HG02763 (cell line): ENCODE results near the gene EPHA6.

Experiments
- ATAC-seq: cut with Tn5 transposase; IDR thresholded peaks from one replicate; pipeline ENCODE4 v1.9.1; 2021; ENCODE audit warnings: mild to moderate bottlenecking, moderate library complexity; ENCODE audit not compliant: unreplicated experiment

The EPHA6 gene

DNA sequence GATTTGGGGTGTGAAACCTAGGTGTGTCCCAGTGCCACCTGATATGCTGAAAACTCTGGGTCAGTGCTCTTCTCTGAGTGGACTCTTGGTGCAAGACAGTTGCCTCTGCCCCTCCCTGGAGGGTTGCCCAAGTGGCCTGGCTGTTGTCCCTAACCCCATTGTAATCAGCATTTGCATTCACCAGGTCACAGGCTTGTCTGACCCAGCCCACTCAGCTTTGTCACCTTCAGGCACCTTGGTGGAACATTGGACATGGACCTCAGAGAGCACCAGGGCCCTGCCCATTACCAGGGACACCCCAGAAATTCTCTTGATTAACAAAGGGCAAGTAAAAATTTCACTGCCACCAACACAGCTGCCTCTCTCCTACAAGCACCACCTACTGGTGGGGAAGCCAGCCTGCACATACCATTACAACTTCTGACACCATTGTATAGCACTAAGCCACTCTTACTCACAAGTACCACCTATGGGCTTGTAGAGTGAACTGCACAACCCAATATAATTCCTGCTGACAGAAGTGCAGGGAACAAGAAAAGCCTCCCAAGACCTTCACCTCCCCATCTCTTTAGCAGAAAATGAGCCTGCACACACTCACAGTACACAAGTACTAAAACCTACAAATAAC lies 324.6 kb downstream of the EPHA6 start:
- ATAC-seq = no peak

DNA sequence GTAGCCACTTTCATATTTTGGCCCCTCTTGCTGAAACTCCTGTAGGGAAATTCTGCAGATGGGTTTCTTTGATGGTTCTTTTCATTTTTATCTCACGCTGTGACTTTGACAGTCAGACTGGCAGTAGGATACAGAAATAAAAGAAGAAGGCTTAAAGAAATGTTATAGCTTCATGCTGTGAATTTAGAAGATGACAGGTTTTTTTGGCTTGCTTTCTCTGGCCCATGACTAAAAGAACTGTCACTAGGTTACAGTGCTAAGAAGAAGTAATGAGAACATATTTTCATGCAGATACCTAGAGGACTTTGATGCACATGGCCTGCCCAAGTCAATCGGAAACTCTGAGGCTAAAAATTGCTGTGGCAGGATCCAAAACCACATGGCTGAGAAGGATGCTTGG lies 334.5 kb downstream of the EPHA6 start:
- no peak for ATAC-seq

DNA sequence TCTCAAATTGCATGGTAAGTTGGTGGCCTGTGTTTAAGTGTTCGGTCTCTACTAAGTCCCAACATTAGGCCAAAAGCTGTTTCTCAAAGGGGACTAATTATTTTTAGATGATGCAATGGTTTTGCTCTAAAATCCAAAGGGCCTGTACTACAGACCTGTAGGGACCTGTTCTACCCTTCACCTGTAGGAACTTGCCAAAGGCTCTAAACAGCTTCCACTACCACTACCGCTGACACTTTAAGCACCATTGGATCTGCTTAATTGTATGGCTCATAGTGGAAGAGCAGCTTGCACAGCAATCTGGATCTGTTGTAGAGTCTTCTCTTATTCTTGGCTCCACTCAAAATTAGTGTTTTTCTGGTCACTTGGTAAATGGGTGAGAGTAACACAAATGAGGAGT lies 346.8 kb downstream of the EPHA6 start:
- no peak for ATAC-seq

DNA sequence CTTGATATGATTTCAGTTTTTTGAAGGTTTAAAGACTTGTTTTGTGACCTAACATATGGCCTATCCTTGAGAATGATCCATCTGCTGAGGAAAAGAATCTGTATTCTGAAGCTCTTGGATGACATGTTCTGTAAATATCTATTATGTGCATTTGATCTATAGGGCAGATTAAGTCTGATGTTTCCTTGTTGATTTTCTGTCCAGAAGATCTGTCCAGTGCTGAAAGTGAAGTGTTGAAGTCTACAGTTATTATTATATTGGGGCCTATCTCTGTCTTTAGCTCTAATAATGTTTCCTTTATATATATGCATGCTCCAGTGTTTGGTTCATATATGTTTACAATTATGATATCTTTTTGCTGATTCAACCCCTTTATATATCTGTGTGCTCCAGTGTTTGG lies 362.8 kb downstream of the EPHA6 start:
- ATAC-seq = no peak

GRCh38 chr3:97181704-97182103 lies 367.3 kb downstream of the EPHA6 start:
- ATAC-seq = no peak

DNA sequence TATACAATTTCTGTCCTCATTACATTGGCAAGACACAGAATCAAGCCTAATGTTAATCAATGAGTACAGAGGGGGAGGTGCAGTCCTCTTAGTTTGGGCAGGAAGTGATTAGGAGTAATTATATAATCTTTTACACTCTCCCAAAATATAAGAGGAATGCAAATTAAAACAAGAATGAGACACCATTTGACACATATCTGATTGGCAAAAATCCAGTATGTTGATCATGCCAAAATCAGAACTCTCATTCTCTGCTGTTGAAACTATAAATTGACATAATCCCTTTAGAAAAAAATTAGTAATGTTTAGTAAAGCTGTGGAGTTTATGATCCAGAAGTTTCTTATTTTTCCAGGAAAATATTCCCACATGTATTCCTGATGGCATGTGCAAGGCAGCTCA lies 373.4 kb downstream of the EPHA6 start:
- no peak for ATAC-seq

- no peak for ATAC-seq
Measured at GRCh38 chr3:97189835-97190234, 375.4 kb downstream of the EPHA6 start.

DNA sequence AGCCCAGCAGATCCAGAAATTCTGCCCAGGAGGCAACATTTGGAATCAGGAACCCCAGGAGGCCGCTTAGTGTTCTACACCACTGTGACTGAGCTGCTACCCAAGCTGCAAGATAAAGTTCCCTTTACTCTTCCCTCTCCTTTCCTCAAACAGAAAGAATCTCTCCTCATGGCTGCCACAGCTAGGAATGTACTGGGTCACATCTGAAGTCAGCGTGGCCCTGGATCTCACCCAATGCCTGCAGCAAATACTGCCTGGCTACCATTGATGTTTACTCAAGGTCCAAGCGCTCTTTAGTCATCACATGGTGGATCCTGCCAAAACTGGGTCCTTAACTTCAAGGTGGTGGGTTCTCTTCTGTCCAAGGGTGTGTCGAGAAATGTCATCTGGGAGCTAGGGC lies 382.7 kb downstream of the EPHA6 start:
- ATAC-seq = no peak

DNA sequence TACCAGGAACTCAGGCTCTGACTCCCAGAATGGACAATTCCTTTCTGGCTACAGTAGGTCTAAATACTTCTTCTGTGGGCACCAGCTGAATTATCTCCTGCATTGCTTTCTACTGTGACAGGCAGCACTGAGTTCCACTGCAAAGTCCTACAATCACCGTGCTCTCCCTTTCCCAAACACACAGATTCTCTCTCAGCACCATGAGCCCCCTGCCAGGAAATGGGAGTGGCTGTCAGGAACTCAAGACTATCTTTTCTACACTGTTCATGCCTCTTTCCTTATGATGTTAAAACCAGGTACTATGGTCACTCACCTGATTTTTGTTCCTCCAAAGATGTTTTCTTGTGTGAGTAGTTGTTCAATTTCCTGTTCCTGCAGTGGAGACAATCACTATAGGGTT lies 383.4 kb downstream of the EPHA6 start:
- no peak for ATAC-seq

DNA sequence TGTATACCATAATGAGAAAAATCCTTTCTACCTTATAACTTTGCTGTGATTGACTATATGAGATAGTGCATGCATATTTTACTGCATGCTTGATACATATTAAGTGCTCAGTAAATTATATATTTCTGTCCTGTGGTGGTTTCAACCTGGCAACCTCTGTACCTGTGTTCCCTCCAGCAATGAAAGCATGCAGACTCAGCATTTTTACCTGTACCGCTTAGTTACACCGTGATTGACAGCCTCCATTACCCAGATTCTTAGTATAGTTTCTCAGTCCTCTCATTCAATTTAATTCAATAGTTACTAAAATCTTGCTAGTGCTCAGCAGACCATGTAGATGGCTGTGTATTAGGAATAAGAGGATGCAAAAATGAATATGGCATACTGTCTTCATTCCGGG lies 386.0 kb downstream of the EPHA6 start:
- no peak for ATAC-seq

GRCh38 chr3:97201814-97202213 lies 387.4 kb downstream of the EPHA6 start:
- no peak for ATAC-seq

GRCh38 chr3:97228966-97229365 lies 414.6 kb downstream of the EPHA6 start:
- no peak for ATAC-seq

GRCh38 chr3:97230486-97230885 lies 416.1 kb downstream of the EPHA6 start:
- no peak for ATAC-seq

- ATAC-seq = no peak
Measured at GRCh38 chr3:97232393-97233034, 418.1 kb downstream of the EPHA6 start.

- ATAC-seq = no peak
Measured at GRCh38 chr3:97235179-97235578, 420.8 kb downstream of the EPHA6 start.

DNA sequence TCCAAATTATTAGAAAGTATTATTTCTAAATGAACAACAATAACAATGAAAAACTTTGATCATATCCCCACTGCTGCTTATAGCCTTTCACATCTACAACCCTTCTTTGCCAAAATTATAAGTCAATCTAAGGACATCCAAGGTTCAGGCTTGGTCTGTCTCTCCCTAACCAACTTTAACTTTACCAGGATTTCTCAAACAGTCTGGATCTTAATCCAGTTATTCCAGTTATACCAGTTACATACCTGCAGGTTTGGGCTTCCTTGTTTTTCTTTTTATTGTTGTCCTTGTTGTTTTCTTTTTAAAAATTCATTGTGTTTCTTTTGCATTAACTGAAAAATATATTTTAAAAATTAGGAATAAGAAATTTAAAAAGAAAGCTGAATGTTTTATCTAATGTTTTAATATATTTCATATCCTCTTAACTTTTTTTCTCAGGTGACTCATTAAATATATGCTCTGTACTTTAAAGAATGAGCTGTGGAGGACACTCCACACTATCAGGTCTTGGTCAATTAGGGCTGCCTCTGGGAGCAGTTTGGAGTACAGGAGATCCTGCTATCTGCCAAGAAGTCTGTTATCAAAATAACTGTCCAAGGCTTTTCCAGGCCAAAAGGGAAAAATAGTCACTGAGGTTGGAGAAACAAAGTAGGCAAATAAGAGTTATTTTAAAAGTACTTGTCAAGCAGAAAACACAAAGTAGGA lies 421.4 kb downstream of the EPHA6 start:
- no peak for ATAC-seq

GRCh38 chr3:97241417-97241816 lies 427.0 kb downstream of the EPHA6 start:
- ATAC-seq = no peak

- no peak for ATAC-seq
Measured at GRCh38 chr3:97245201-97245910, 431.0 kb downstream of the EPHA6 start.

DNA sequence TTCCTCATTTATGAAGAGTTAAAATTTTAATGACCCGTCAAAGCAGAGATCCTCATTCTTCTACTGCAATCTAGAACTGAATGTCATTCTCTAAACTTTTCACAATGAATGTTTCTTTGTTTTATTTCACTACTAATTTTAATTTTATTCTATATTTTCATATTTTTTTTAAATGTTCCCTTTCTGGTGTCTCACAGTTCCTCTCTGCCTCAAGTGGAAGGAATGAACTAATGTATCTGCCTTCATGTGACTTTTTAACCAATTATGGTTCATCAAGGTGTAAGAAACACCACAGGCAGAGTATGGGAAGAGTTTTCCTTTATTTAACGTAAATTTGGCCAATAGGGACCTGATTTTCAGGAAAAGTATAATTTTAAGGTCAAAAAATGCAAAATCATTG lies 441.7 kb downstream of the EPHA6 start:
- ATAC-seq = no peak

DNA sequence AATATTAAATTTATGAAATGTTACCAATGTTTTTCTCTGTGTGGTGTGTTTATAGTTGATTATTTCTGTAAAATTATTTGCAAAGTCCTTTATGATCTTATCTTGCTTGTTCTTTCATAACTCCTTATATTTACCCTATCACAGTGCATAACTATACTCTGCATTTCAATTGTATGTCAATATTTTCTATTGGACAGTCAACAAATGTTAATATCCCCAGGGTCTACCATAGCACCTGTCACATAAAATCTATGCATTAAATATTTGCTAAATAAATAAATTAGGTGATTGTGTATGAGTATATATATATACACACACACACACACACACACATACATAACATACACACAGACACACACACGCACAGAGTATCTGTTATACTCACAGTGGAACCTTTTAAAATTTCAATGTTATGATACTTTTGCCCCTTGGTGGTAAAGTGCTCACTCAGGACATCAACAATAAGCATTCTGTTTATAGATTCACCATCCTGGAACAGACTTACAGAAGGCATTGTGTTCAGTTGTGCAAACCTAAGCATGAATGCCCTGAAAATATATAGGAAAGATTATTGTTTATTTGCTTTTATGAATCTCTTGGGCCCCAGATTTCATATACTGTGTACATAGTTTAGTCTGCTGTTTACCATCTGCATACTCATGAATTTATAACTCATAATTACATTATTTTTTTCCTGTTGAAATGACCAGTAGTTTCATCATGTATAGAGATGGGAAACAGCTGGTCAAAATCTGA lies 443.7 kb downstream of the EPHA6 start:
- no peak for ATAC-seq

DNA sequence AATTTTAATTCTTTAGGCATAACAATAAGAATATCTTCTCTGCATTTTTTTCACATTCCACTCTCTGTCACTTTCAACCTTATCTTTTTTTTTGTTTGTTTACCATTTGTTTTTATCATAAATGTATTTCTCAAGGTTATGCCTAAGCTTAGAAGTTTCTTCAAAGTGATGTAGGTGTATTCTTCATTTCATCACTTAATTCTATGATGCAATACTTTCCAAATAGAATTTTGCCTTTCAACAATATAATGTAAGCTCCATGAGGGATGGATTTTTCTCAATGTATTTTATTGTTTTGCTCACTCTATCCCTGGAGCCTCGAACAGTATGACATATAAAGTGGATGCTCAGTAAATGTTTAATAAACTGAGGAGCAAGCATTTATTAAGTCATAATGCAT lies 444.9 kb downstream of the EPHA6 start:
- ATAC-seq = no peak
